ENCODE measurements around the gene TFAP2C.
"Not testable (repeated sequence)": the region's sequence is repeated elsewhere in the genome, so short reads cannot be mapped to it uniquely, and the experiment has no call there.

Gene TFAP2C

GRCh38 chr20:56616716-56617115 lies 12.4 kb upstream of the TFAP2C start:
- no peak for DNase-seq (ENCODE audit: low read depth)

DNA sequence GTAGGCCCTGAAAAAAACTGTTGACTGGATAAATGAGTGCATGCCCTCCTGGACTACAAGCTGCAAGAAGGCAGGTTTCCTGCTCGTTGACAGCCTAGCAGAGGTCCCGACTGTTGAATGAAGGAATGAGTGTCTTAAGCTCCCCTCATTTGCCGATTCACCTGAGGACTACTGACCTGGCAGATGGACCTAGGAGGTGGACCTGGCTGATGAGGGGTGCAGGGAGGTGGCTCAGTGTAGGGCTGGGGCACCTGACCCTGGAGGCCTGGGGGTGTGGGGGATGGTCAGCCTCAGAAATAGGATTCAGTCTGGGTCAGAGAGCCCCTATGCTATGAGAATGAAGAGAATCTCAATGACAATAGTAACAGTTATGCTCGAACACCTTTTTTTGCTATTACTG lies 11.6 kb upstream of the TFAP2C start:
- DNase-seq (ENCODE audit: low read depth) = no peak

DNA sequence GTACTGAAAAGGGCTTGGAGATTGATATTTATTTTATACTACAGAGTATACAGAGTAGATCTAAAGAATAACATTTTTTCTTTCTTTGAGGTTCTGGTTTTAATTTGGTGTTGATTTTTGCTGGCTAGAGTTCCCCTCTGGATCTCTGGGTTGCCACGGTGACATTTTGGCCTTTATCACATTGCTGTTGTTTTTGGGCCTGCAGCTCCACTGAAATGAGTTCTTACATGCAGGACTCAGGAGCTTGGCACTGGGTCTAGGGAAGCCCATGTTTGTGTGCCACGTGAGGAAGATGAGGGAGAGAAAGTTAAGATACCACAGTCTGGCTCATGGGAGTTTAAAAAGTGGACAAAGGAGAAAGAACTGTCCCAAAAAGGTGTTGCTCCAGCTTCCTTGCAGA lies 7.4 kb upstream of the TFAP2C start:
- no peak for DNase-seq (ENCODE audit: low read depth)

DNA sequence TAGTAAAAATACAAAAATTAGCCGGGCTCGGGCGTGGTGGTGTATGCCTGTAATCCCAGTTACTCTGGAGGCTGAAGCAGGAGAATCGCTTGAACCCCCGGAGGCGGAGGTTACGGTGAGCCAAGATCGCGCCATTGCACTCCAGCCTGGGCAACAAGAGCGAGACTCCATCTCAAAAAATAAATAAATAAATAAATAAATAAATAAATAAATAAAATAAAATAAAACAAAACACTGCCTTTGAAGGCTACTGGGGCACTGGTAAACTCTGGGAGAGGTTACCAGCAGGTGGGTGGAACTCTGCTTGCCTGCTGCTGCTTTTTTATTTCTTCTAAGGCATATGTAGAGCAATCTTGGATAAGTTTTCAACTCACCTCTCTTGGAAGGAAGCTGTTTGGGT lies 5.2 kb upstream of the TFAP2C start:
- not testable (repeated sequence) for DNase-seq (ENCODE audit: low read depth)

GRCh38 chr20:56624786-56625681 lies 4.1 kb upstream of the TFAP2C start:
- DNase-seq (ENCODE audit: low read depth) = no peak

DNA sequence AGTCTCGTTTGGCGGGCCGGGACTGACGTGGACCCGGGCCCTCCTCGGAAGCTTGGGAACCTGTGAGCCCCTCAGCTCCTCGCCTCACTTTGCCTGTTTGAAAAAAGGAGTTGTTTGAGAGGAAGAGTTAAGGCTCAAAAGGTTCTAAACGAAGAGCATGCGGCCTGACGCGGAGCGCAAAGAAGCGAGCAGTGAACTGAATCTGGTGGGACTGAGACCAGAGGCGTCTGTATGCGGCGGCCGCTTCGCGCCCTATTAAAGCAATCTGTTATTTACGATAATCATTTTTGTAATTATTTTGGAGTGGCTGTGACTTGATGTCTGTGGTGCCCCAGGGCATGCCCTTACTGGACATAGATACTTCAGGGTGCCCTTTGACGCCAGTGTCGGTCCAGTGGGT lies 3.3 kb upstream of the TFAP2C start:
- DNase-seq (ENCODE audit: low read depth) = no peak

DNA sequence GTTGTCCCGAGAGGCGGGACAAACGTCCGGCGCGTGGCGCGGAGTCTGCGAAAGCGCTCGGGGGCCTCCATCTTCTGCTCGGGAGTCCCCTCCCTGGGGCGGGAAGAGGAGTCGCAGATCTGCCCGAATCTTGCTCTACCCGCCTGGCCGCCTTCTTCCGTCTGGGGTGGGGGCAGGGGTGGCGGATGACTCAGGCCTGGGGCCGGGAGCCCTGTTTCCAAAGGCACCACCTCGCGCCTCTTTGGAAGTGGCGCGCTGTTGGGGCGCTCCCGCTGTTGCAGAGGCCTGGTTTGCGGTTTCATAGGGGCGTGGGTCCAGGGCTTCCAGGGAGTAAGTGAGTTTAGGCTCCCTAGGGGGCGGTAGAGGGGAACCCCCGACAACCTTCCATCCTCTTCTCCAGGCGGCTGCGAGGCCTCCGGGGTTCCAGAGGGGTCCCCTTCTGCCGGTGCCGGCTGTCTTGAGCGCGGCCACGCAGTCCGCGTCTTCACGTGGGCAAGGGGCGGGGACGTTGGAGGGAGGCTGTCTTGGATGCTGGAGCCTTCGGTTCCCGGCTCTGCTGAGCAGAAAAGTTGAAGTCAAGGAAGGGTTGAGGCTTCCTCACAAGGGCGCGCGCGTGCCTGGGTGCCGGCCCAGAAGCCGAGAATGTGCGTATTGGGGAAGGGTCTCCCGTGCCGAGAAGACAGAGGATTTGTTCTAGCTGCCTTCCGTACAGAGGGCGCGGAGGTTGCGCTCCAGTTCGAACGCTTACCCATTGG lies 2.6 kb upstream of the TFAP2C start:
- DNase-seq (ENCODE audit: low read depth) = no peak

DNA sequence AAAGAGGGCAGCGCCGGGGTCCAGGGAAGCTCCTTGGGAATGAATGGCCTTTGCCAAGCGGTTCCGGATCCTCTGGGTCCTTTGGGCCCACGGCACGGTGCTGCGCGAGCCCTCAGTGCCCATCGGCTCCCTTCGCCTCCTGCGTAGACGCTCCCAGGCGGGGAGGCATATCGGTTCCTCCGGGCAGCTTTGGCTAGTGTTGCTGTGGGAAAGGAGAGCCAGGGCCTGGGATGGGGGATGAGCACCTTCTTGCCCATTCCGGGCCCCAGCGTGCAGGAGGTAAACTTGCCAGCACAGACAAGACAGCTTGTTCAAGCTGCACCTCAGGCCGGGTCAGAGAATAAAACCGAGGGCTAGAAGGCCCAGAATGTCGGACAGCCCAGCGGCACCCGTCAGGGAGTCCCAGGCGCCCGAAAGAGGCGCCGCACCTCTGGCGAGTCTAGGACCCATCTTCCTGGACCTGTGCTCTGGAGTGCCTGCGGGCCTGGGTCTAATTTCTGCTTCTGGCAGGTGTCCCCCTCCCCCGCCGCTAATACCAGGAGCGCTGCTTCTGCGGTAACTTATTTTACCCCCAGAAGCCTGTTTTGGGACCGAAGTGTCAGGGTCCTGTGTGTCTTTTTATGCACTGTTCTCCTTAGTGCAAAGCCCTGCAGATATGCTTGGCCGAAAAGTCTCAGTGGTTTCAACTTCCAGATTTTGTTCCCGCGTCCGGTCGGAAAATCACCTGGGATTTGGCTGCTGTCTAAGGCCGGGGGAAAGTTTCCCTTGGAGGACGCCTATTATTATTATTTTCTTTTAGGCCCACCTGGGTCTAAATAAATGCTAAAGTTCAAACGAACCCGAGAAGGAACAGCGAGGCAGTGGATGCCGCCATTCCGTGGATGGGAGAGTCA lies 1.7 kb upstream of the TFAP2C start:
- DNase-seq (ENCODE audit: low read depth) = no peak

- DNase-seq (ENCODE audit: low read depth) = no peak
These were observed 862 bp upstream of the TFAP2C start for GRCh38 chr20:56628015-56628872.

GRCh38 chr20:56629464-56630085 lies 469 bp downstream of the TFAP2C start:
- no peak for DNase-seq (ENCODE audit: low read depth)

- no peak for DNase-seq (ENCODE audit: low read depth)
These were observed 984 bp downstream of the TFAP2C start for GRCh38 chr20:56630086-56630493.

DNA sequence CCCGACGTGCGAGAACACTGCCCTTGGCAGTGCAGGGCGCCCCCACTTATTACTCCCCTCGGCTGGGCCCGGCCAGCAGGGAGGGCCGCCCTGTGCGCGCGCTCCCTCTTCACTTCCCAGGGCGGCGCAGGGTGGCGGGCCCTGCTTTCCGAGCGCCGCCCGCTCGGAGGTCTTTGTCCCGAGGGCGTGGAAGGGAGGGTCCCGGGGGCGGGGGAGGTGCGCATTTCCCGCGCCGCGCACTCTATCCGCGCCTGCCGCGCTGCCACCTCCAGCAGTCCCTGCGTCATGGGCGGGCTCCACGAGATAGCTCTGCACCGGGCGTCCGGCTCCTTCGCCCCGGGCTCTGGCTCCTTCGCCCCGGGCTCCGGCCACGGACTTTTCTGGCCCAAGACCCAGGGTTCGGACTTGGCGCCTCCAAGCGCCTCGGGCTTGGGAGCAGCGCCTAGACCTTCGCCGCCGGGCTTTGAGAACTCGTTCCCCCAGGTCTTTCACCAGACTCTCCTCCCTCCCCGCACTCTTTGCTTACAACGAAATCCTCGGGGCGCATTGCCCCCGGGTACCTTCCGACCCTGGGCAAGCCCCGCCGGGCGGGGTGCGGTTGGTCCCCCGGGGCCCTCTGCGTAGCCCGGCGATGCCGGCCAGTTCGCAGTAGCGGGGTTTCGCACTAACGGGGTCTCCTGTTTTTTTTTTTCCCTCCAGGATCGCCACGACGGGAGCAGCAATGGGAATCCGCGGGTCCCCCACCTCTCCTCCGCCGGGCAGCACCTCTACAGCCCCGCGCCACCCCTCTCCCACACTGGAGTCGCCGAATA lies 1.6 kb downstream of the TFAP2C start:
- no peak for DNase-seq (ENCODE audit: low read depth)

- no peak for DNase-seq (ENCODE audit: low read depth)
These were observed 2.3 kb downstream of the TFAP2C start for GRCh38 chr20:56631318-56631989.

GRCh38 chr20:56631990-56632327 lies 2.9 kb downstream of the TFAP2C start:
- DNase-seq (ENCODE audit: low read depth) = no peak

- no peak for DNase-seq (ENCODE audit: low read depth)
These were observed 5.2 kb downstream of the TFAP2C start for GRCh38 chr20:56634307-56634706.

- DNase-seq (ENCODE audit: low read depth) = no peak
These were observed 5.8 kb downstream of the TFAP2C start for GRCh38 chr20:56634735-56635385.

- DNase-seq (ENCODE audit: low read depth) = no peak
These were observed 7.6 kb downstream of the TFAP2C start for GRCh38 chr20:56636716-56637115.

GRCh38 chr20:56637576-56637975 lies 8.5 kb downstream of the TFAP2C start:
- DNase-seq (ENCODE audit: low read depth) = no peak

GRCh38 chr20:56646599-56646998 lies 17.5 kb downstream of the TFAP2C start:
- DNase-seq (ENCODE audit: low read depth) = no peak
